ENCODE measurements around the gene TBC1D5.

TBC1D5 gene

GRCh38 chr3:17156864-17157263 lies 585.6 kb downstream of the TBC1D5 start:
- no peak overlapping the region for H3K27ac ChIP-seq (ENCODE audit: low read depth, low read length)
- no peak overlapping the region for H3K4me3 ChIP-seq (ENCODE audit: low read length)
- H3K9ac ChIP-seq (ENCODE audit: low read length) = no peak overlapping the region
- no peaks in the 10 kb centered on the region for H3K27me3 ChIP-seq (ENCODE audit: control insufficient read depth, insufficient read depth, low read length)
- peaks cover 20% of the 10 kb centered on the region for H3K36me3 ChIP-seq (ENCODE audit: control insufficient read depth, insufficient read depth, low read length)
- no peaks in the 10 kb centered on the region for H3K4me1 ChIP-seq (ENCODE audit: control insufficient read depth, insufficient read depth, low read length)

GRCh38 chr3:17155951-17156350 lies 586.5 kb downstream of the TBC1D5 start:
- Histone ChIP-seq H3K9ac (ENCODE audit: low read length) (no peak overlapping the region), H3K27me3 (ENCODE audit: control insufficient read depth, insufficient read depth, low read length) (no peaks in the 10 kb centered on the region), H3K27ac (ENCODE audit: low read depth, low read length) (no peak overlapping the region), H3K4me1 (ENCODE audit: control insufficient read depth, insufficient read depth, low read length) (no peaks in the 10 kb centered on the region), H3K4me3 (ENCODE audit: low read length) (no peak overlapping the region), H3K36me3 (ENCODE audit: control insufficient read depth, insufficient read depth, low read length) (peaks cover 20% of the 10 kb centered on the region)

DNA sequence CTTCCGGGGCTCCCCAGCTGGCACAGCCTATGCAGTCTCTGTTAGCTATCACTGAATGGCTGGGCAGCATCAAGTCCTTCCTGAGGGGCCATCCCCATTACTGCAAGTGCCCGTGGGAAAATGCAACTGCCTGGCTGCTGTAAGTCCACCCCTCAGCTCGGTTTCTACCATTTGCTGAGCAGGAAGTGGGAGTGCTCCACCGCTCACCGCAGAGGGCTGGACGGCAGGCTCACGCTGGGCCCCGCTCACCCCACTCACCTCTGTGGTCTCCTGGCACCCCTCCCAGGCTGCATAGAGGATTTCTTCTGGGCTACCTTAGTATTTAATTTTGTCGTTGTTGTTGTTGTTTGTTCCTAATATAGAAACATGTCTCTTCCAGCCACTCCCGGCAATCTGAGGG lies 587.5 kb downstream of the TBC1D5 start:
- Histone ChIP-seq H3K36me3 (ENCODE audit: control insufficient read depth, insufficient read depth, low read length) (peaks cover 16% of the 10 kb centered on the region), H3K4me3 (ENCODE audit: low read length) (no peak overlapping the region), H3K4me1 (ENCODE audit: control insufficient read depth, insufficient read depth, low read length) (no peaks in the 10 kb centered on the region), H3K9ac (ENCODE audit: low read length) (no peak overlapping the region), H3K27me3 (ENCODE audit: control insufficient read depth, insufficient read depth, low read length) (no peaks in the 10 kb centered on the region), H3K27ac (ENCODE audit: low read depth, low read length) (no peak overlapping the region)

- Histone ChIP-seq H3K4me3 (ENCODE audit: low read length) (no peak overlapping the region), H3K9ac (ENCODE audit: low read length) (no peak overlapping the region), H3K36me3 (ENCODE audit: control insufficient read depth, insufficient read depth, low read length) (peaks cover 16% of the 10 kb centered on the region), H3K27ac (ENCODE audit: low read depth, low read length) (no peak overlapping the region), H3K27me3 (ENCODE audit: control insufficient read depth, insufficient read depth, low read length) (no peaks in the 10 kb centered on the region), H3K4me1 (ENCODE audit: control insufficient read depth, insufficient read depth, low read length) (no peaks in the 10 kb centered on the region)
These were observed 588.2 kb downstream of the TBC1D5 start for GRCh38 chr3:17154221-17154620.

DNA sequence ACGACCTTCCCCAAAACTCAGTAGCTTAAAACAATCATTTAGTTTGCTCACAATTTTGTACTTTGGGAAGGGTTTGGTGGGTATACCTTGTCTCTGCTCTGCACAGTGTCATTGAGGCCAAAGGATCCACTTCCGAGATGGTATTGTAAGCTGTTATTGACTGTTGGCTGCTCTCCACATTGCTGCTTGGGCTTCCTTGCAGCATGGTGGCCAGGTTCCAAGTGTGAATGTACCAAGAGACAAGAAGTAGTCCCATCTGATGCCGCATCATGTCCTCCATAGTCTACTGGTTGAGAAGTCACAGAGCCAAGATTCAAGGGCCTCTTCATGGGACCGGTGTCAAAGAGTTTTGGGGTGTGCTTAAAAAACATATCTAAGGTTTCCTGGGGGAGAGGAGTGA lies 589.2 kb downstream of the TBC1D5 start:
- no peaks in the 10 kb centered on the region for H3K27me3 ChIP-seq (ENCODE audit: control insufficient read depth, insufficient read depth, low read length)
- H3K9ac ChIP-seq (ENCODE audit: low read length) = no peak overlapping the region
- H3K27ac ChIP-seq (ENCODE audit: low read depth, low read length) = no peak overlapping the region
- no peaks in the 10 kb centered on the region for H3K4me1 ChIP-seq (ENCODE audit: control insufficient read depth, insufficient read depth, low read length)
- H3K36me3 ChIP-seq (ENCODE audit: control insufficient read depth, insufficient read depth, low read length) = peaks cover 16% of the 10 kb centered on the region
- H3K4me3 ChIP-seq (ENCODE audit: low read length) = no peak overlapping the region

- H3K27ac ChIP-seq (ENCODE audit: low read depth, low read length) = no peak overlapping the region
- H3K27me3 ChIP-seq (ENCODE audit: control insufficient read depth, insufficient read depth, low read length) = no peaks in the 10 kb centered on the region
- peaks cover 16% of the 10 kb centered on the region for H3K36me3 ChIP-seq (ENCODE audit: control insufficient read depth, insufficient read depth, low read length)
- no peak overlapping the region for H3K4me3 ChIP-seq (ENCODE audit: low read length)
- no peaks in the 10 kb centered on the region for H3K4me1 ChIP-seq (ENCODE audit: control insufficient read depth, insufficient read depth, low read length)
- H3K9ac ChIP-seq (ENCODE audit: low read length) = no peak overlapping the region
These were observed 590.6 kb downstream of the TBC1D5 start for GRCh38 chr3:17151598-17152373.

- no peaks in the 10 kb centered on the region for H3K4me1 ChIP-seq (ENCODE audit: control insufficient read depth, insufficient read depth, low read length)
- H3K27me3 ChIP-seq (ENCODE audit: control insufficient read depth, insufficient read depth, low read length) = no peaks in the 10 kb centered on the region
- peaks cover 6% of the 10 kb centered on the region for H3K36me3 ChIP-seq (ENCODE audit: control insufficient read depth, insufficient read depth, low read length)
- no peak overlapping the region for H3K27ac ChIP-seq (ENCODE audit: low read depth, low read length)
- H3K9ac ChIP-seq (ENCODE audit: low read length) = no peak overlapping the region
- no peak overlapping the region for H3K4me3 ChIP-seq (ENCODE audit: low read length)
These were observed 593.4 kb downstream of the TBC1D5 start for GRCh38 chr3:17149076-17149475.

DNA sequence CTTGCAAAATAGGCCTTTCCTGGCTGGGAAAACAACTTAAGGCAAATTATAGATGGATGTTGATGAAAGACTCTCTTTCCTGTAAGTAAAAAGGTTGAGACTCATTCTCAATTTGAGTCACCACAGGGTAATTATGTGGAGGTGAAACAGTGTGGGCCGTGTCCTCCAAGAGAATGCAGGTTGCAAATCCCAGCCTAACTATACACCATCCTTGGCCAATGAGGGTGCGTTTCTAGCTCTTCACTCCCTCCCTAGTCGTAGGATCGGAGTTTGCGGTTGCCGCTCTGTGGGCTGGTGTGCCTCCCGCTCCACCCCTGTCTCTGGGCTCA lies 597.8 kb downstream of the TBC1D5 start:
- Histone ChIP-seq H3K9ac (ENCODE audit: low read length) (no peak overlapping the region), H3K27me3 (ENCODE audit: control insufficient read depth, insufficient read depth, low read length) (no peaks in the 10 kb centered on the region), H3K27ac (ENCODE audit: low read depth, low read length) (no peak overlapping the region), H3K4me1 (ENCODE audit: control insufficient read depth, insufficient read depth, low read length) (no peaks in the 10 kb centered on the region), H3K36me3 (ENCODE audit: control insufficient read depth, insufficient read depth, low read length) (no peaks in the 10 kb centered on the region), H3K4me3 (ENCODE audit: low read length) (no peak overlapping the region)

DNA sequence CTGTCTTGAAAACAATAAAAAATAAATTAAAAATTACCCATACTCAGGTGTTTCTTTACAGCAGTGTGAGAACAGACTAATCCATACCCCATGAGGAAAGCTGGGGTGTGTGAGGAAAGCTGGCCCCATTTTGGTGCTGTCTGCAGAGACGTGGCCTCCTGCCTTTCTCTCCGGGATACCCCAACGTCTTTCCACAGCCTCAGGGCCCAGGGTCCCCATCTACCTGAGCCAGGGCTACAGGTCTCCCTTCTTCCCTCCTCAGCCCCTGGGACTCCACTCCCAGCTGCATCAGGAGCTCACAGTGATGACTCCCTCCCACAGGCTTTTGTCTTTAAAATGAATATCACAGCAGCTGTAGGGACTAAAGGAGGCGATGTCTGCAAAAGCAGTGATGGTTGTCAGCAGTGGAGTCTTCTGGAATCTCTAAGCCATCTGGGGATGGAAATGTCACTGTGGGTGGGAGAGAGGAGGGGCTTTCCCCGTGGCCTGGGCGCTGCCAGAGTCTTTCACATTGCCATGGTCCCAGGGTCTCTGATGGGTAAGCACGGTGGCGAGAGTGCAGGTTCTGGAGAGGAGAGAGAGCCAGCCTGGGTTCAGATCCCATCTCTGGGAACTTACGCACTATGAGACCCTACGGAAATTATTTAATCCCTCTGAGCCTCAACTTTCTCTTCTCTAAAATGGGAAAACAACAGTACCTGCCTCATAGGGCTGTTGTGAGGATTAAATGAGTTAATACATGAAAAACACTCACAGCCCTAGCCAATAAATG lies 598.4 kb downstream of the TBC1D5 start:
- no peak overlapping the region for H3K27ac ChIP-seq (ENCODE audit: low read depth, low read length)
- no peaks in the 10 kb centered on the region for H3K36me3 ChIP-seq (ENCODE audit: control insufficient read depth, insufficient read depth, low read length)
- H3K4me1 ChIP-seq (ENCODE audit: control insufficient read depth, insufficient read depth, low read length) = no peaks in the 10 kb centered on the region
- no peak overlapping the region for H3K9ac ChIP-seq (ENCODE audit: low read length)
- no peak overlapping the region for H3K4me3 ChIP-seq (ENCODE audit: low read length)
- no peaks in the 10 kb centered on the region for H3K27me3 ChIP-seq (ENCODE audit: control insufficient read depth, insufficient read depth, low read length)

- H3K27me3 ChIP-seq (ENCODE audit: control insufficient read depth, insufficient read depth, low read length) = no peaks in the 10 kb centered on the region
- H3K36me3 ChIP-seq (ENCODE audit: control insufficient read depth, insufficient read depth, low read length) = no peaks in the 10 kb centered on the region
- H3K27ac ChIP-seq (ENCODE audit: low read depth, low read length) = no peak overlapping the region
- H3K4me3 ChIP-seq (ENCODE audit: low read length) = no peak overlapping the region
- no peaks in the 10 kb centered on the region for H3K4me1 ChIP-seq (ENCODE audit: control insufficient read depth, insufficient read depth, low read length)
- H3K9ac ChIP-seq (ENCODE audit: low read length) = no peak overlapping the region
These were observed 599.9 kb downstream of the TBC1D5 start for GRCh38 chr3:17142516-17142915.

GRCh38 chr3:17141699-17142098 lies 600.7 kb downstream of the TBC1D5 start:
- Histone ChIP-seq H3K4me3 (ENCODE audit: low read length) (no peak overlapping the region), H3K4me1 (ENCODE audit: control insufficient read depth, insufficient read depth, low read length) (no peaks in the 10 kb centered on the region), H3K36me3 (ENCODE audit: control insufficient read depth, insufficient read depth, low read length) (no peaks in the 10 kb centered on the region), H3K27me3 (ENCODE audit: control insufficient read depth, insufficient read depth, low read length) (no peaks in the 10 kb centered on the region), H3K27ac (ENCODE audit: low read depth, low read length) (no peak overlapping the region), H3K9ac (ENCODE audit: low read length) (no peak overlapping the region)

GRCh38 chr3:17140670-17141505 lies 601.5 kb downstream of the TBC1D5 start:
- H3K27ac ChIP-seq (ENCODE audit: low read depth, low read length) = no peak overlapping the region
- no peak overlapping the region for H3K9ac ChIP-seq (ENCODE audit: low read length)
- no peaks in the 10 kb centered on the region for H3K4me1 ChIP-seq (ENCODE audit: control insufficient read depth, insufficient read depth, low read length)
- no peaks in the 10 kb centered on the region for H3K27me3 ChIP-seq (ENCODE audit: control insufficient read depth, insufficient read depth, low read length)
- H3K36me3 ChIP-seq (ENCODE audit: control insufficient read depth, insufficient read depth, low read length) = no peaks in the 10 kb centered on the region
- H3K4me3 ChIP-seq (ENCODE audit: low read length) = no peak overlapping the region
